Activated CD4-positive, alpha-beta T cell treated with anti-CD3 and anti-CD28 coated beads, Interleukin-2, amount 50 U/mL, for 24 hours (primary cell): ENCODE measurements around the gene CITED4.

ENCODE experiments used
- DNase-seq, 2 donors: peaks; one replicate each; pipeline ENCODE4 v3.0.0-alpha.2; 2020; ENCODE audit warnings: low read depth in 1 of 2, low spot score in 1 of 2

The CITED4 gene

DNA sequence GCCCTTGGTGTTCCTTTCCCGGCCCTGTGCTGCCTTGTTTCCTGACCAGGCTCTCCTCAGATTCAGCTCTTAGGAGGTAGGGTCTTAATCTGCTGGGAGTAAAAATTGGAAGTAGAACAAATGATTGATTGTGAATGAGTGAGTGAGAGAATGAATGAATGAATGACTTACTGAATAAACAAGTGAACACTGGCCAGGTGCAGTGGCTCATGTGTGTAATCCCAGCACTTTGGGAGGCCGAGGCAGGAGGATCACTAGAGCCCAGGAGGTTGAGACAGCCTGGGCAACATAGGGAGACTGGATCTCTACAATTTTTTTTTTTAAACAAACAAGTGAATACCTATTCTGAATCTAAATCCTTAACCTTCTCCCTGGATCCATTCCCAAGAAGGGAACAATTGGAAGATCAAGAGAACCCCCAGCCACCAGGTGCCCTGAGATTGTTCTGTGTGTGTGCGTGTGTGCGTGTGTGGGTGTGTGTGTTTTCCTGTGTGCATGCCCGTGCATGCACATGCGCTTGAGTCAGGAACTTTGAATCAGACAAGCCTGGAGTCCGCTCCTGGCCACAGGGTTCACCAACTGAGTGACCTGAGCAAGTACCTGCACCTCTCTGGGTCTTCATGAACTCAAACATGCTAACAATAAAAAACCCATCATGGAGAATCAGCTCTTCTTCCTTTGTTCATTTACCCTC is 24.3 kb upstream of the CITED4 start:
- no peak for DNase-seq

GRCh38 chr1:40884055-40884795 is 22.1 kb upstream of the CITED4 start:
- no peak for DNase-seq

- DNase-seq = no peak
These were observed 18.8 kb upstream of the CITED4 start for GRCh38 chr1:40880813-40881549.

DNA sequence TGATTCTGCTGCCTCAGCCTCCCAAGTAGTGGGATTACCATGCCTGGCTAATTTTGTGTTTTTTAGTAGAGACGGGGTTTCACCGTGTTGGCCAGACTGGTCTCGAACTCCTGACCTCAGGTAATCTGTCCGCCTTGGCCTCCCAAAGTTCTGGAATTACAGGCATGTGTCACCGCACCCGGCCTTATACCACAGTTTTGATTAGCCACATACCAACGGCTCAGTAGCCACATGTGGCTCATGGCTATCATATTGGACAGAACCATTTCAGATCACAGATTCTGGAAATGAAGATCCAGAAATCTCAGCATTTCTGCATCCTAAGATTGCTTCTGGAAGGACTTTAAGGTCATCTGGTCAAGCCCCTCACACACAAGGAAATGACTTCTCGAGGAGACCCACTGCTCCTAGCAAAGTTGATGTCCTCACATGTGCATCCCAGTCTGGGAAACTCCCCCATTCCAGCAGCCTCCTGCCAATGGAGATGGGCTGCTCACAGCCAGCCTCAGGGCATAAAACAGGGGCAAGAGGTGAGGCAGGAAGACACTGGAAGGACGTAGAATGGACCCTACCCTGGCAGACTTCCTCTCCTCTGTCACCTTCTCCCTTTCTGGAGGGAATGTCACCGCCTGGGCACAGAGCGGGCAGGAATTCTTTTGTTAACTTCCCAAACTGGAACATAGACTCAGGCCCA is 17.5 kb upstream of the CITED4 start:
- no peak for DNase-seq

- no peak for DNase-seq
These were observed 16.7 kb upstream of the CITED4 start for GRCh38 chr1:40878906-40879305.

- DNase-seq = no peak
These were observed 15.5 kb upstream of the CITED4 start for GRCh38 chr1:40877698-40878097.

DNA sequence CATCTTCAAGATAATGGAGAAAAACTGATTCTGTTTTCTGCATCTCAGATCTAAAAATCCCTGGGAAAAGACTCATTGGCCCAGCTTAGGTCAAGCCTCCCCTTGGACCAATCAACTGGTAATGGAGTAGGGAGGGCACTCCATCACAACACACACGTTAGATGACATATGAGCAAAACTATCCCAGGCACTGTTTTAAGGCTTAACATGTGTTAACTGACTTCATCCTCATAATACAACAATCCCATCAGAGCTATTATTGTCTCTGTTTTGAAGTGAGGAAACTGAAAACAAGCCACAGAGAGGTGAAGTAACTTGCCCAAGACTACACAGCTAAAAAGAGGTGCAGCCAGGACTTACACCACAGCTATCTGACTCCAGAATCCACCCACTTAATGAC is 14.7 kb upstream of the CITED4 start:
- DNase-seq = no peak

- no peak for DNase-seq
These were observed 14.2 kb upstream of the CITED4 start for GRCh38 chr1:40876436-40876761.

DNA sequence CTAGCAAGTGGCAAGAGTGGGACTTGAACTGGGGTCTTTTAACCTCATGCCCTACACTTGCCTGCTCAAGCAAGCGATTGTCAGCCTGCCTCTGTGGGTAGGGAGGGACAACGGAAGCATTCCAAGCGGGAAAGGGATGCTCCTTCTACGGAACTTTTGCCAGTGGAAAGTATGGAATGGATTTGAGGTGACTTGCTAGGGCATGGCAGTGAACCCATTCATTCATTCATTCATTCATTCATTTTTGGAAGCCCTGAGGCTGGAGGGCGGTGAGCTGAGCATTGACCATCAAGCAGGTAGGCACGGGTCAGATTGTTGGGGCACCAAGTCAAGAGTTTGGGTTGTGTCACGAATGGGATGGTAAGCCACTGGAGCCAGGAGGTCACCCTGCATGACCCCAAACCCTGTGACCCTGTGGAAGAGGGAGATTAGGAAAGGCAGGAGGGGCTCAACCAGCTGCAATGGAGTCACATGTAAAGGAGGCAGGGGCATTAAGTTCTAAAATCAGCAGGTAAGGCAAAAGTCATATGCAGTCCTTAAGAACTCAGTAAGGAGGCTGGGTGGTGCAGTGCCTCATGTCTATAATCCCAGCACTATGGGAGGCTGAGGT is 11.8 kb upstream of the CITED4 start:
- no peak for DNase-seq

DNA sequence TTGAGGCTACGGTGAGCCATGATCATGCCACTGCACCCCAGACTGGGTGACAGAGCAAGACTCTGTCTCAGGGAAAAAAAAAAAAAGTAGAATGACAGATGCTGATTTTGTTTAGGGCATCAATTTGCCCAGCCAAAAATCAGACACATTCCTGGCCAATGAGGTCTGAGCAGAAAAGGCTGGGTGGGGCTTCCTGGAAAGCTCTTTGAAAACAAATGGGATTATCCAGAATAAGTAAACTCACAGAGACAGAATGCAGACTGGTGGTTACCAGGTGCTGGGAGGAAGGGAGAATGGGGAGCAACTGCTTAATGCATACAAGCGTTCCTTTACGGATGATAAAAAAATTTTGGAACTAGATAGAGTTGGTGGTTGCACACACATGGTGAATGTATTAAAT is 10.1 kb upstream of the CITED4 start:
- no peak for DNase-seq

- DNase-seq = no peak
These were observed 8.1 kb upstream of the CITED4 start for GRCh38 chr1:40870135-40870728.

DNA sequence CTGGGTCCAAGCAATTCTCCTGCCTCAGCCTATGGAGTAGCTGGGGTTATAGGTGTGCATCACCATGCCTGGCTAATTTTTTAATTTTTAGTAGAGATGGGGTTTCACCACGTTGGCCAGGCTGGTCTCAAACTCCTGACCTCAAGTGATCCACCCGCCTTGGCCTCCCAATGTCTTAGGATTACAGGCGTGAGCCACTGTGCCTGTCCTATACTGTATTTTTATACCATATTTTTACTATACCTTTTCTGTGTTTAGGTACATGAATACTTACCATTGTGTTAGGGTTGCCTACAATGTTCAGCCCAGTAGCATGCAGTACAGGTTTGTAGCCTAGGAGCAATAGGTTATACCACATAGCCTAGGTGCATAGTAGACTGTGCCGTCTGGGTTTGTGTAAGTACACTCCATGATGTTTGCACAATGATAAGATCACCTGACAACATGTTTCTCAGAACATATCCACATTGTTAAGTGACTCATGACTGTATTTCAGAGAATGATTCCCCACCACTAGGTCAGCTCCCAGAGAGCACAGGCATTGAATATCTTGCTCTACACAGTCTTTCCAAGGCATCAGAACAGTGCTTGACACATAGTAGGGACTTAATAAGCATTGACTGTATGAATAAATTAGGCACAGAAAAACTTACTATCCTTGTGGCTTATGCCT is 6.0 kb upstream of the CITED4 start:
- no peak for DNase-seq

DNA sequence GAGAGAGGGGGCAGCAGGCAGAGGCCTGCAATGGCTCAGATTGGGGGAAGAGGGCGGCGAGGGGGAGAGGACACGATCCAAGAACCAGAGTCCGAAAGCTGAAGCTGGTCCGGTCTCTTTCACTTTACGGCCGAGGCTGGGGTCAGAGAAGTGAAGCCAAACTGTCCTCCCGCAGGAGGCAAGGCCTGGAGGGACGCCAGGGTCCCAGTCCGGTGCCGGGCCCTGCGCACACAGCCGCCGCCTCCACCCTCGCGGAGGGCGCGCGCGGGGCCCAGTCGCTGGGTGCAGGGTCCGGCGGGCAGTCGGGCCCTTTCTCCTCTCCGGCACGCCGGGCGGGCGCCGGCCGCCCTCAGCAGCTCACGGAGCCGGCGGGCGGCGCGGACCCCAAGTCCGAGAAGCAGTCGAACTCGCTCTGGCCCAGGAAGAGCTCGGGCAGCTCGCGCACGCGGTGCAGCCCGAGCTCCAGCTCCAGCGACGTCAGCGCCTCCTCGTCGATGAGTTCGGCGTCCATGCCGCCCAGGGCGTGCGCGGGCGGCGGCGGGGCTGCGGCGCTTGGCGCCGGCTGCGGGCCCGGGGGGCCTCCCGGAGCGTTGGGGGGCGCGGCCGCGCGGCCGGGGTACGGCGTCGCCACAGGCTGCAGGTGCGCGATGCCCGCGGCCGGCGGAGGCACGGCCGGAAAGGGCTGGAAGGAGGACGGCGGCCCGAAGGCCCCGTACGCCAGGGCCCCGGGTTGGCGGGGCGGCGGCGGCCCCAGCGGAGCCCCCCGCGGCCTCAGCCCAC is 749 bp downstream of the CITED4 start:
- DNase-seq = no peak

- DNase-seq = no peak
These were observed 1.4 kb downstream of the CITED4 start for GRCh38 chr1:40860706-40861223.

DNA sequence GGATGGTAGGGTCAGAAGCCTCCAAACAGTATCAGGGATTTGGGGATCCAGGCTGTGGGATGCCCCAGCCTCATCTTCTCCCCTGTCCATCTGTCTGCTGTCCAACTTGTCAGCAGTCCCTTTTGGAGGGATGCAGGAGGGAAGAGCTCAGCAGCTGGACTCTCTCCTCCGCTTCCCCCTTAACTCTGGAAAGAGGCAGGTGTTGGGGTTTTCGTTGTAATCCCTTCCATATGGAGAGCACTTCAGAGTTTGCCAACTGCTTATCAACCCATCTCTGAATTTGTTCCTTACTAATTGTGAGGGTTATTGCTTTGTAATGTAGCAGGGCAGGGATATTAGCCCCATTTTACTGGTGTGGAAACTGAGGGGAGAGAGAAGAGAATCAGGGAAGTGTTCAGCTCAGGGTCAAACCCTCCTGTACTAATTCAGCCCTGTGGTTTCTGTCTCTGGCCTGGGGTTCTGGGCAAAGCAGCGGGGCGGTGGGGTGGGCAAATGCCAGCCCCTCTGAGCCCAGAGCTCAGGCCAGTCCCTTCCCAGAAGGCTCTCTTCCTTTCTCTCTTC is 3.2 kb downstream of the CITED4 start:
- no peak for DNase-seq

DNA sequence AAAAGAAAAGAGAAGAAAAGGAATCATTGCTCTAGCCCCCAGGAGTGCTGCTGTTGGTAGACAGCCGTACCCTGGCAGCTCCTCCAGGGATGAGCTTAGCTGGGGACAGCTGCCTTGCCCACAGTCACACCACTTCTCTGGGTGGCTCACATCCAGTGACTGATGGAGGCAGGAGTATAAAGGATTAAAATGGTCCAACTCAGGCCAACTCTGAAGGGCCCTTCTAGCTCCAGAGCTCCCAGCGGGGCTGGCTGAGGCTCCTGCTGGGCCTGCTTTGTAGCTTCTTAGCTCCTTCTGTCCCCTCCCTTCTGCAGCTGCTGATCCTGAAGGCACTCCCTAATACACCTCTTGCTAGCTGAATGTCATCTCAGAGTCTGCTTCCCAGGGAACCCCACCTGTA is 4.4 kb downstream of the CITED4 start:
- no peak for DNase-seq

DNA sequence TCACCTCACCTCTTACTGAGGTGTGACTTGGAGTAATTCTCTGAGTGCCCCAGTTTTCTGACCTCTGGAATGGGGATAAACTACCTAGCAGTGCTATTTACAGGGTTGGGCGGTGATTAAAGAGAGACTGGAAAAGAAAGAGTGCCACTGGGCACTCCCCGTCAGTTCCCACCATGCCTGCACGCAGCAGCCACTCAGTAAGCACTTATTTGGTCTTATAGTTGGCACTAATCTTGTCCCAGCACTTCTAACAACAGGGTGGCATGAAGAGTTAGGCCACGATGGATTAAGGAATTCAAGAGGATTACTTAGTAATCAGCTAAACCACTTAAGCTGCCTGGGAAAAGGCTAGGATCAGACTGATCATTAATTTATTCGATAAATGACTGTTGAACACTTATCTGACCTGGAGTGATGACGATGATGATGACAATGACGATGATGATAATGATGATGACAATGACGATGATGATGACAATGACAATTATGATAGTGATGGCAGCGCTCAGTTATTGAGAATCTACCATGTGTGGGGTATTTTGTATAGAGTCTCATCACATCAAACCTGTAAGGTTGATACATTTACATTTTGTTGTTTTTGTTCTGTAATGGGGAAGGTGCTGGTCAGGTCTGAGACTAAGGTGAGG is 5.4 kb downstream of the CITED4 start:
- no peak for DNase-seq

- DNase-seq = no peak
These were observed 6.0 kb downstream of the CITED4 start for GRCh38 chr1:40856116-40856515.

GRCh38 chr1:40855513-40855912 is 6.7 kb downstream of the CITED4 start:
- no peak for DNase-seq
